GM23338 (cell line): ENCODE data around the gene MUC21. TPM values are rescaled to one million over a fixed set of nuclear protein-coding genes. Genes with fewer than 3 reads are reported as not detected.

ENCODE experiments used
- ATAC-seq: fragments of 200-7000 bp; cut with Tn5 transposase; 3 replicates; pipeline ENCODE4 v1.9.1; 2020
- DNase-seq: peaks from one replicate; pipeline ENCODE4 v3.0.0-alpha.2; 2015; ENCODE audit warnings: low spot score
- H2AFZ ChIP-seq: fragments of 200-600 bp; sonication (generic); 2 replicates; pipeline ENCODE4 v1.8.0; 2016; ENCODE audit warnings: antibody characterized with exemption, mild to moderate bottlenecking, moderate library complexity
- H3F3A ChIP-seq: fragments of 200-600 bp; sonication (generic); replicated peaks from 2 replicates; pipeline ENCODE4 v1.8.0; 2017; ENCODE audit warnings: antibody characterized with exemption, mixed run types, low read depth
- H3K27ac ChIP-seq: fragments of 200-600 bp; sonication (generic); 2 replicates; pipeline ENCODE4 v1.6.1; 2016; ENCODE audit warnings: low read depth
- H3K27me3 ChIP-seq: fragments of 200-600 bp; sonication (generic); 2 replicates; pipeline ENCODE4 v1.8.0; 2016; ENCODE audit warnings: mild to moderate bottlenecking, mixed run types, moderate library complexity; ENCODE audit not compliant: insufficient read depth
- H3K36me3 ChIP-seq: fragments of 200-600 bp; sonication (generic); 2 replicates; pipeline ENCODE4 v1.8.0; 2016; ENCODE audit warnings: mild to moderate bottlenecking; ENCODE audit not compliant: insufficient read depth
- H3K4me1 ChIP-seq: fragments of 200-600 bp; sonication (generic); 2 replicates; pipeline ENCODE4 v1.8.0; 2016; ENCODE audit warnings: mild to moderate bottlenecking, moderate library complexity; ENCODE audit not compliant: insufficient read depth
- H3K4me2 ChIP-seq: fragments of 200-600 bp; sonication (generic); 2 replicates; pipeline ENCODE4 v1.7.1; 2017; ENCODE audit warnings: mixed run types
- H3K4me3 ChIP-seq: fragments of 200-600 bp; sonication (generic); 2 replicates; pipeline ENCODE4 v1.6.1; 2016; ENCODE audit warnings: mixed run types
- H3K79me2 ChIP-seq: fragments of 200-600 bp; sonication (generic); replicated peaks from 2 replicates; pipeline ENCODE4 v1.8.0; 2017; ENCODE audit warnings: mild to moderate bottlenecking; ENCODE audit not compliant: insufficient read depth
- H3K9me2 ChIP-seq: fragments of 200-600 bp; sonication (generic); 2 replicates; pipeline ENCODE4 v1.8.0; 2017; ENCODE audit not compliant: insufficient read depth
- H4K20me1 ChIP-seq: fragments of 200-600 bp; sonication (generic); replicated peaks from 2 replicates; pipeline ENCODE4 v1.8.0; 2017; ENCODE audit warnings: mild to moderate bottlenecking; ENCODE audit not compliant: insufficient read depth
- H3K27ac Mint-ChIP-seq: 2 replicates; pipeline ENCODE4 v1.8.0; 2020; ENCODE audit warnings: inconsistent platforms, mild to moderate bottlenecking, moderate library complexity, mixed read lengths
- H3K27me3 Mint-ChIP-seq: 3 replicates; pipeline ENCODE4 v1.8.0; 2022; ENCODE audit warnings: low read depth, mild to moderate bottlenecking, moderate library complexity, mixed read lengths, inconsistent platforms; ENCODE audit not compliant: insufficient read depth, poor library complexity
- H3K36me3 Mint-ChIP-seq: 3 replicates; pipeline ENCODE4 v1.8.0; 2021; ENCODE audit warnings: low read depth, mild to moderate bottlenecking, inconsistent platforms, moderate library complexity, mixed read lengths
- H3K4me1 Mint-ChIP-seq: 3 replicates; pipeline ENCODE4 v1.8.0; 2020; ENCODE audit warnings: mild to moderate bottlenecking, inconsistent platforms, mixed read lengths
- H3K4me3 Mint-ChIP-seq: 3 replicates; pipeline ENCODE4 v1.8.0; 2021; ENCODE audit warnings: moderate library complexity, mild to moderate bottlenecking, inconsistent platforms, mixed read lengths
- H3K9me3 Mint-ChIP-seq: 3 replicates; pipeline ENCODE4 v1.8.0; 2020; ENCODE audit warnings: moderate library complexity, mild to moderate bottlenecking, inconsistent platforms, mixed read lengths
- CREB1 ChIP-seq: fragments of 250-450 bp; sonication (Bioruptor Pico); IDR thresholded peaks from 2 replicates; pipeline ENCODE4 v1.5.0; 2020; ENCODE audit warnings: low read depth, mild to moderate bottlenecking, moderate library complexity
- CTCF ChIP-seq, 2 experiments: fragments of 200-600 bp in 1 of 2; sonication (generic) in 1 of 2; conservative IDR thresholded peaks; 2 replicates each; pipeline versions ENCODE4 v1.5.1 to v1.6.1; 2016 to 2017; ENCODE audit warnings: antibody characterized with exemption in 2 of 2, low read depth in 2 of 2, mild to moderate bottlenecking in 2 of 2, moderate library complexity in 1 of 2
- ETS1 ChIP-seq: IDR thresholded peaks from 2 replicates; pipeline ENCODE4 v1.6.1; 2016; ENCODE audit warnings: antibody characterized with exemption
- EZH2 ChIP-seq: fragments of 200-600 bp; sonication (generic); IDR thresholded peaks from one replicate; pipeline ENCODE4 v1.8.0; 2017; ENCODE audit warnings: antibody characterized with exemption, mild to moderate bottlenecking, low read depth; ENCODE audit not compliant: unreplicated experiment
- EZH2phosphoT487 ChIP-seq: fragments of 200-600 bp; sonication (generic); IDR thresholded peaks from one replicate; pipeline ENCODE4 v1.8.1; 2018; ENCODE audit warnings: antibody characterized with exemption; ENCODE audit not compliant: unreplicated experiment
- JUNB ChIP-seq: IDR thresholded peaks from one replicate; pipeline ENCODE4 v1.6.1; 2016; ENCODE audit warnings: antibody characterized with exemption; ENCODE audit not compliant: unreplicated experiment
- POLR2AphosphoS5 ChIP-seq: IDR thresholded peaks from 2 replicates; pipeline ENCODE4 v1.6.1; 2016; ENCODE audit warnings: antibody characterized with exemption, low read depth
- REST ChIP-seq: IDR thresholded peaks from one replicate; pipeline ENCODE4 v1.6.1; 2018; ENCODE audit warnings: antibody characterized with exemption; ENCODE audit not compliant: unreplicated experiment
- STAT1 ChIP-seq: IDR thresholded peaks from one replicate; pipeline ENCODE4 v1.6.1; 2016; ENCODE audit warnings: antibody characterized with exemption; ENCODE audit not compliant: unreplicated experiment
- ZNF331 ChIP-seq: fragments of 250-450 bp; sonication (Bioruptor Pico); IDR thresholded peaks from 2 replicates; pipeline ENCODE4 v1.5.0; 2020; ENCODE audit warnings: low read depth, mild to moderate bottlenecking, moderate library complexity
- polyA plus RNA-seq: library from polyadenylated mRNA; unstranded; fragments of >200 nt; fragmentation: Nextera tagmentation; extraction: Ambion mirVana; gene quantifications from 2 replicates; pipeline ENCODE4 v1.2.1, GENCODE V29; 2016
- total RNA-seq: library from RNA; depleted of rRNA; stranded (reverse); fragments of >200 nt; shearing (Covaris generic); gene quantifications from 2 replicates; pipeline ENCODE4 v1.2.3, GENCODE V29; 2014

The MUC21 gene
- total and polyA plus RNA-seq, 2 experiments from 2014 or later = not detected

GRCh38 chr6:30988209-30988825, 4.8 kb downstream of the MUC21 start:
- Histone ChIP-seq H3K79me2 (no peaks in the 10 kb centered on the region), H3K27ac (no peak overlapping the region), H3F3A (no peaks in the 10 kb centered on the region), H3K36me3 (no peaks in the 10 kb centered on the region), H3K4me2 (no peak overlapping the region), H4K20me1 (no peaks in the 10 kb centered on the region), H3K9me2 (peaks cover 10% of the 10 kb centered on the region; the same call in 1 of the 2 replicates), H3K4me3 (no peak overlapping the region), H3K27me3 (no peaks in the 10 kb centered on the region), H2AFZ (no peak overlapping the region), H3K4me1 (peaks cover 8% of the 10 kb centered on the region)
- DNase-seq = no peak
- Mint-ChIP-seq H3K4me3 (no peak overlapping the region), H3K9me3 (peaks cover 7% of the 10 kb centered on the region), H3K36me3 (no peaks in the 10 kb centered on the region), H3K27me3 (peaks cover 4% of the 10 kb centered on the region), H3K27ac (no peak overlapping the region), H3K4me1 (peaks cover 12% of the 10 kb centered on the region)
- TF ChIP-seq ZNF331 (CRISPR knock-in tag) (no peak), EZH2 (no peak), EZH2phosphoT487 (no peak), STAT1 (no peak), CREB1 (no peak), ETS1 (no peak), CTCF (conservative IDR thresholded peaks at IDR 0.05; ENCODE audit: low read depth in 2 of 2) (no peak), POLR2AphosphoS5 (no peak), JUNB (no peak)
- ATAC-seq = no peak

- Histone ChIP-seq H2AFZ (peak overlapping the region; percentile 12; the same call in 1 of the 2 replicates), H4K20me1 (no peaks in the 10 kb centered on the region), H3K4me2 (0 out of 2 replicates have a peak overlapping the region, but pooled peaks have one; percentile 36), H3K27me3 (no peaks in the 10 kb centered on the region), H3F3A (no peaks in the 10 kb centered on the region), H3K27ac (no peak overlapping the region), H3K4me3 (no peak overlapping the region), H3K36me3 (no peaks in the 10 kb centered on the region), H3K9me2 (peaks cover 6% of the 10 kb centered on the region; the same call in 1 of the 2 replicates), H3K79me2 (no peaks in the 10 kb centered on the region), H3K4me1 (peaks cover 8% of the 10 kb centered on the region)
- DNase-seq (peak; percentile 39), ATAC-seq (peak; percentile 59)
- Mint-ChIP-seq H3K27ac (no peak overlapping the region), H3K4me3 (no peak overlapping the region), H3K36me3 (peaks cover 8% of the 10 kb centered on the region; the same call in 2 of the 3 replicates), H3K4me1 (peaks cover 10% of the 10 kb centered on the region), H3K27me3 (peaks cover 2% of the 10 kb centered on the region), H3K9me3 (peaks cover 26% of the 10 kb centered on the region)
- TF ChIP-seq ETS1 = no peak
- TF ChIP-seq STAT1 = no peak
- TF ChIP-seq EZH2phosphoT487 = no peak
- TF ChIP-seq REST = no peak
- TF ChIP-seq POLR2AphosphoS5 = no peak
- no peak for TF ChIP-seq CTCF (conservative IDR thresholded peaks at IDR 0.05; ENCODE audit: low read depth in 2 of 2)
- TF ChIP-seq EZH2 = no peak
These were observed 7.0 kb downstream of the MUC21 start for GRCh38 chr6:30990422-30991086.
